Peyer's patch (tissue), 4 donors: ENCODE measurements around the gene PXN. TPM values are rescaled to one million over a fixed set of nuclear protein-coding genes. Genes with fewer than 3 reads are reported as not detected.

ENCODE experiments used
- DNase-seq, 3 donors: peaks; one replicate each; pipeline ENCODE4 v3.0.0-alpha.2; 2017 to 2019
- H3K27ac ChIP-seq, 4 donors: fragments of 200-600 bp; sonication (generic); one replicate each; pipeline ENCODE4 v1.5.1; 2016 to 2019
- H3K27me3 ChIP-seq, 2 donors: fragments of 200-600 bp; sonication (generic); one replicate each; pipeline ENCODE4 v1.5.1; 2019
- H3K36me3 ChIP-seq, 3 donors: fragments of 200-600 bp; sonication (generic); one replicate each; pipeline ENCODE4 v1.5.1; 2016 to 2019
- H3K4me1 ChIP-seq, 4 donors: fragments of 200-600 bp; sonication (generic); one replicate each; pipeline ENCODE4 v1.5.1; 2016 to 2019
- H3K4me3 ChIP-seq, 4 donors: fragments of 200-600 bp; sonication (generic); 1 replicate in 3 of 4; 2 replicates in 1 of 4; pipeline ENCODE4 v1.5.1; 2016 to 2019; ENCODE audit warnings: mild to moderate bottlenecking in 1 of 4
- H3K9me3 ChIP-seq, 4 donors: fragments of 200-600 bp; sonication (generic); one replicate each; pipeline ENCODE4 v1.5.1; 2016 to 2019; ENCODE audit warnings: mild to moderate bottlenecking in 1 of 4
- POLR2A ChIP-seq, 2 donors: fragments of 450-650 bp; IDR thresholded peaks; one replicate each; pipeline ENCODE4 v1.5.1; 2017; ENCODE audit warnings: antibody characterized with exemption in 2 of 2, mild to moderate bottlenecking in 2 of 2, moderate library complexity in 2 of 2
- total RNA-seq, 4 donors: library from RNA; depleted of rRNA; stranded (reverse); fragments of >200 nt; gene quantifications; one replicate each; pipeline ENCODE4 v1.1.0, GENCODE V29; 2016
- TF ChIP-seq, protein P1 (sequence below), 6 experiments: fragments of 450-650 bp in 4 of 6; fragments of 200-600 bp in 2 of 6; sonication (generic) in 1 of 6; IDR thresholded peaks; one replicate each; pipeline ENCODE4 v1.5.1; 2017 to 2019; ENCODE audit warnings: antibody characterized with exemption in 6 of 6, mild to moderate bottlenecking in 3 of 6, moderate library complexity in 1 of 6

PXN gene
- total RNA-seq, 4 donors from 2014 or later = 138 to 204 (median 177) TPM

- no peak for DNase-seq
- Histone ChIP-seq H3K9me3 (no peaks in the 10 kb centered on the region), H3K36me3 (peaks cover 0 to 87% (median 0%) of the 10 kb centered on the region in 3 donors), H3K4me3 (no peak overlapping the region), H3K27me3 (no peaks in the 10 kb centered on the region), H3K27ac (no peak overlapping the region), H3K4me1 (no peaks in the 10 kb centered on the region)
- TF ChIP-seq, protein P1, sequence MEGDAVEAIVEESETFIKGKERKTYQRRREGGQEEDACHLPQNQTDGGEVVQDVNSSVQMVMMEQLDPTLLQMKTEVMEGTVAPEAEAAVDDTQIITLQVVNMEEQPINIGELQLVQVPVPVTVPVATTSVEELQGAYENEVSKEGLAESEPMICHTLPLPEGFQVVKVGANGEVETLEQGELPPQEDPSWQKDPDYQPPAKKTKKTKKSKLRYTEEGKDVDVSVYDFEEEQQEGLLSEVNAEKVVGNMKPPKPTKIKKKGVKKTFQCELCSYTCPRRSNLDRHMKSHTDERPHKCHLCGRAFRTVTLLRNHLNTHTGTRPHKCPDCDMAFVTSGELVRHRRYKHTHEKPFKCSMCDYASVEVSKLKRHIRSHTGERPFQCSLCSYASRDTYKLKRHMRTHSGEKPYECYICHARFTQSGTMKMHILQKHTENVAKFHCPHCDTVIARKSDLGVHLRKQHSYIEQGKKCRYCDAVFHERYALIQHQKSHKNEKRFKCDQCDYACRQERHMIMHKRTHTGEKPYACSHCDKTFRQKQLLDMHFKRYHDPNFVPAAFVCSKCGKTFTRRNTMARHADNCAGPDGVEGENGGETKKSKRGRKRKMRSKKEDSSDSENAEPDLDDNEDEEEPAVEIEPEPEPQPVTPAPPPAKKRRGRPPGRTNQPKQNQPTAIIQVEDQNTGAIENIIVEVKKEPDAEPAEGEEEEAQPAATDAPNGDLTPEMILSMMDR (IDR thresholded peaks at IDR 0.05) = no peak
- no peak for TF ChIP-seq POLR2A (IDR thresholded peaks at IDR 0.05)
These were observed 78.9 kb downstream of the PXN start for GRCh38 chr12:120186654-120187053.

GRCh38 chr12:120183211-120183631 lies 82.3 kb downstream of the PXN start:
- no peak for DNase-seq
- no peaks in the 10 kb centered on the region for H3K9me3 ChIP-seq
- peaks cover 0 to 94% (median 0%) of the 10 kb centered on the region in 3 donors for H3K36me3 ChIP-seq
- H3K4me3 ChIP-seq = no peak overlapping the region
- H3K27ac ChIP-seq = no peak overlapping the region
- no peaks in the 10 kb centered on the region for H3K4me1 ChIP-seq
- H3K27me3 ChIP-seq = no peaks in the 10 kb centered on the region
- TF ChIP-seq, protein P1 (IDR thresholded peaks at IDR 0.05) = no peak
- TF ChIP-seq POLR2A (IDR thresholded peaks at IDR 0.05) = no peak

DNA sequence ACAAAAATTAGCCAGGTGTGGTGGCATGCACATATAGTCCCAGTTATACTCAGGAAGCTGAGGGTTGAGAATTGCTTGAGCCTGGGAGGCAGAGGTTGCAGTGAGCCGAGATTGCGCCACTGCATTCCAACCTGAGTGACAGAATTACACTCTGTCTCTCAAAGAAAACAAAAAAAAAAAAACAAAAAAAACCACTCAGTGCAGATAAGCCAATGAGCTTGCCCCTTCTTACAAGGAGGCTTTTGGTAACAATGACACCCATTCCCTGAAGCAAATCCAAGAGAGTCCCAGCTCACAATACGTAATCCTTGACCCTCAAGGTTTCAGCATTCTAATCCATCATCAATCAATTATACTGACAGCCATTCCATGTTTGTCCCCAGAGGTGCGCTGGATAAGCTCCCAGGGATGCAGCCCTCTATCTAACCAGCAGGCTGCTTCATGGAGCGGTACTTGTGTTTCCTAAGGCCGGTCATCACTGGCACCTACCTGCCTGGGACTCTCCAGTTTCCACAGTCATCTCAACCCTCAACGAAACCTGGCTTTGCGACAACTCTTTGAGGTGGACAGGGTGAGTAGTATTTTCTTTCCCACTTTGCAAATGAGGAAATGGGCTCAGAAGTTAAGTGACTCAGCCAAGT lies 83.4 kb downstream of the PXN start:
- H3K27ac ChIP-seq = no peak overlapping the region
- no peaks in the 10 kb centered on the region for H3K27me3 ChIP-seq
- no peak overlapping the region for H3K4me3 ChIP-seq
- TF ChIP-seq, protein P1 (IDR thresholded peaks at IDR 0.05) = no peak
- no peak for TF ChIP-seq POLR2A (IDR thresholded peaks at IDR 0.05)
- no peak for DNase-seq
- H3K36me3 ChIP-seq = peaks cover 0 to 94% (median 0%) of the 10 kb centered on the region in 3 donors
- H3K4me1 ChIP-seq = no peaks in the 10 kb centered on the region
- H3K9me3 ChIP-seq = no peaks in the 10 kb centered on the region

DNA sequence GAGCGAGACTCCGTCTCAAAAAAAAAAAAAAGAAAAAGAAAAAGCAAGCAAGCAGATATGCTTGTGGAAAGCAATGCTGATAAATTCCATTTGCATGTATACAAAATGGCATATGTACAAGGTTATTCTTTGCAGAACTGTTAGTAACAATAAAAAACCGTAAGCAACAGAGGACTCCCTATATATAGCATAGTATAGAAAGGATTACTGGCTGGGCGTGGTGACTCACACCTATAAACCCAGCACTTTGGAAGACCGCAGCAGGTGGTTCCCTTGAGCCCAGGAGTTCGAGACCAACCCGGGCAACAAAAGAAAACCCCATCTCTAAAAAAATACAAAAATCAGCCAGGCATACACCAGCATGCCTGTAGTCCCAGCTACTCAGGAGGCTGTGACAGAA lies 84.6 kb downstream of the PXN start:
- no peak overlapping the region for H3K4me3 ChIP-seq
- TF ChIP-seq, protein P1 (IDR thresholded peaks at IDR 0.05) = no peak
- no peak for TF ChIP-seq POLR2A (IDR thresholded peaks at IDR 0.05)
- DNase-seq = no peak
- no peaks in the 10 kb centered on the region for H3K4me1 ChIP-seq
- no peaks in the 10 kb centered on the region for H3K27me3 ChIP-seq
- no peak overlapping the region for H3K27ac ChIP-seq
- H3K36me3 ChIP-seq = peaks cover 0 to 94% (median 0%) of the 10 kb centered on the region in 3 donors
- H3K9me3 ChIP-seq = no peaks in the 10 kb centered on the region

DNA sequence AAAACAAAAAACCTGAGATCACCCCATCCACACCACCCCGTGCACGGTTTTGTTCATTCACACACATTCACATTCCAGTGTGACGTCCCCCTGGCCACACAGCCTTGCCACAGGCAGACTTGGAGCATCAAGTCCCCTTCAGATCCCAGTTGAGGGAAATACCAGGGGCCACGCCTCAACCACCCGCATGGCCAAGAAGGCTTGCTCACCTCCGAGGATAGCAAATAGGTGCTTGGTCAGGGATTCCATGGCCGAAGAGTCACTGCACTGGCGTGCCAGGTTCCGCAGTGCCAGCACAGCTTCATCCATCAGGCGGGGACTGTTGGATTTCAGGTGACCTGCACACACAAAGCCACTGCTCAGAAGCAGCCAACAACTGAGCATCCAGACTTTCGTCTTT lies 90.0 kb downstream of the PXN start:
- H3K27me3 ChIP-seq = no peaks in the 10 kb centered on the region
- no peak overlapping the region for H3K27ac ChIP-seq
- H3K9me3 ChIP-seq = no peaks in the 10 kb centered on the region
- no peak overlapping the region for H3K4me3 ChIP-seq
- peaks cover 0 to 100% (median 0%) of the 10 kb centered on the region in 3 donors for H3K36me3 ChIP-seq
- no peak for DNase-seq
- no peaks in the 10 kb centered on the region for H3K4me1 ChIP-seq
- no peak for TF ChIP-seq POLR2A (IDR thresholded peaks at IDR 0.05)
- TF ChIP-seq, protein P1 (IDR thresholded peaks at IDR 0.05) = no peak
